Measurements from ENCODE around the gene FCRLA.
A peak's percentile ranks its signal among the peaks of the same experiment; 100 is the strongest.
"Not testable (repeated sequence)": the region's sequence is repeated elsewhere in the genome, so short reads cannot be mapped to it uniquely, and the experiment has no call there.

The FCRLA gene

GRCh38 chr1:161664689-161665088, 42.3 kb upstream of the FCRLA start:
- not testable (repeated sequence) for H2AK5ac ChIP-seq (ENCODE audit: low read length); H3K4me3 ChIP-seq (ENCODE audit: low read length); H2BK120ac ChIP-seq (ENCODE audit: low read depth, low read length); H3K79me1 ChIP-seq (ENCODE audit: low read length); H3K23ac ChIP-seq (ENCODE audit: low read length); H3K56ac ChIP-seq (ENCODE audit: low read length); H2BK5ac ChIP-seq (ENCODE audit: low read length); H3K18ac ChIP-seq (ENCODE audit: low read length); H3K27ac ChIP-seq (ENCODE audit: low read depth, low read length); H3K27me3 ChIP-seq (ENCODE audit: insufficient read depth, low read length, poor library complexity); H3K4me2 ChIP-seq (ENCODE audit: low read length); DNase-seq; H2BK15ac ChIP-seq (replicated peaks; ENCODE audit: low read depth); H3K4me1 ChIP-seq (ENCODE audit: control insufficient read depth, low read depth, low read length); H3K36me3 ChIP-seq (ENCODE audit: control insufficient read depth, insufficient read depth, low read length); H3K4ac ChIP-seq (ENCODE audit: low read depth, low read length); H4K5ac ChIP-seq (ENCODE audit: low read length); H3K9ac ChIP-seq (ENCODE audit: low read length); H4K8ac ChIP-seq (ENCODE audit: low read depth, low read length); H3K79me2 ChIP-seq (ENCODE audit: control insufficient read depth, insufficient read depth, low read length)
- WGBS (ENCODE audit: extremely low coverage, insufficient coverage, low lambda C conversion rate) = no CpG with 5 or more reads among the region's 4 CpGs

- not testable (repeated sequence) for H3K23ac ChIP-seq (ENCODE audit: low read length); H3K4me1 ChIP-seq (ENCODE audit: control insufficient read depth, low read depth, low read length); H2AK5ac ChIP-seq (ENCODE audit: low read length); H2BK15ac ChIP-seq (replicated peaks; ENCODE audit: low read depth); H4K5ac ChIP-seq (ENCODE audit: low read length); H2BK5ac ChIP-seq (ENCODE audit: low read length); H3K4me3 ChIP-seq (ENCODE audit: low read length); H4K8ac ChIP-seq (ENCODE audit: low read depth, low read length); H3K36me3 ChIP-seq (ENCODE audit: control insufficient read depth, insufficient read depth, low read length); H3K56ac ChIP-seq (ENCODE audit: low read length); H3K27ac ChIP-seq (ENCODE audit: low read depth, low read length); H3K27me3 ChIP-seq (ENCODE audit: insufficient read depth, low read length, poor library complexity); H3K79me2 ChIP-seq (ENCODE audit: control insufficient read depth, insufficient read depth, low read length); H3K18ac ChIP-seq (ENCODE audit: low read length); H3K79me1 ChIP-seq (ENCODE audit: low read length); H3K4ac ChIP-seq (ENCODE audit: low read depth, low read length); H3K4me2 ChIP-seq (ENCODE audit: low read length); H3K9ac ChIP-seq (ENCODE audit: low read length); H2BK120ac ChIP-seq (ENCODE audit: low read depth, low read length); DNase-seq
- no CpG with 5 or more reads among the region's 15 CpGs for WGBS (ENCODE audit: extremely low coverage, insufficient coverage, low lambda C conversion rate)
Measured at GRCh38 chr1:161671045-161672020, 35.7 kb upstream of the FCRLA start.

GRCh38 chr1:161673437-161673836, 33.6 kb upstream of the FCRLA start:
- not testable (repeated sequence) for H2BK5ac ChIP-seq (ENCODE audit: low read length); H3K4me3 ChIP-seq (ENCODE audit: low read length); H3K56ac ChIP-seq (ENCODE audit: low read length); H3K79me2 ChIP-seq (ENCODE audit: control insufficient read depth, insufficient read depth, low read length); H3K27ac ChIP-seq (ENCODE audit: low read depth, low read length); H2AK5ac ChIP-seq (ENCODE audit: low read length); H3K9ac ChIP-seq (ENCODE audit: low read length); H3K4ac ChIP-seq (ENCODE audit: low read depth, low read length); H3K79me1 ChIP-seq (ENCODE audit: low read length); H3K36me3 ChIP-seq (ENCODE audit: control insufficient read depth, insufficient read depth, low read length); H3K23ac ChIP-seq (ENCODE audit: low read length); H3K4me2 ChIP-seq (ENCODE audit: low read length); H4K5ac ChIP-seq (ENCODE audit: low read length); H4K8ac ChIP-seq (ENCODE audit: low read depth, low read length); H2BK120ac ChIP-seq (ENCODE audit: low read depth, low read length); H3K4me1 ChIP-seq (ENCODE audit: control insufficient read depth, low read depth, low read length); H2BK15ac ChIP-seq (replicated peaks; ENCODE audit: low read depth); H3K18ac ChIP-seq (ENCODE audit: low read length); H3K27me3 ChIP-seq (ENCODE audit: insufficient read depth, low read length, poor library complexity)
- no CpG with 5 or more reads among the region's 7 CpGs for WGBS (ENCODE audit: extremely low coverage, insufficient coverage, low lambda C conversion rate)
- peak; percentile 10 for DNase-seq

DNA sequence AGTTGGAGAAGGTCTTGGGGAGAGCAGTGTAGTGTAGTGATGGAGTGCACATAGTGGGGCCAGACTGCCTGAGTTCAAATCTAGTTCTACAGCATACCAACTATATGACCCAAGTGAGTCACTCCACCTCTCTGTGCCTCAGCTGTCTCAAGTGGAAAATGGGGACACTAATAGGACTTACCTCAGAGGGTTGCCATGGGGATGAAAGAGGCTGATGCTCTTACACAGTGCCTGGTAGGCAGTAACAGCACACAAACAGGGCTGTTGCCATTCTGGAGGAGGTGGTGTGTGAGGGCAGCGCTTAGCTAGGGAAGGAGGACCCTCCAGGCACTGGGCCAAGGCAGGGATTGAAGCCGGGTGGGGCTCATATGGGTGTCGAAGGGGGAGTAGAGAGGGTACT, 32.6 kb upstream of the FCRLA start:
- H3K79me2 ChIP-seq (ENCODE audit: control insufficient read depth, insufficient read depth, low read length); DNase-seq: not testable (repeated sequence)

GRCh38 chr1:161674908-161675307, 32.1 kb upstream of the FCRLA start:
- H3K4ac ChIP-seq (ENCODE audit: low read depth, low read length); H2BK15ac ChIP-seq (replicated peaks; ENCODE audit: low read depth); H3K23ac ChIP-seq (ENCODE audit: low read length); H3K27ac ChIP-seq (ENCODE audit: low read depth, low read length); H3K9ac ChIP-seq (ENCODE audit: low read length); H2BK5ac ChIP-seq (ENCODE audit: low read length); DNase-seq; H4K5ac ChIP-seq (ENCODE audit: low read length); H3K36me3 ChIP-seq (ENCODE audit: control insufficient read depth, insufficient read depth, low read length); H3K18ac ChIP-seq (ENCODE audit: low read length); H3K4me3 ChIP-seq (ENCODE audit: low read length); H3K4me1 ChIP-seq (ENCODE audit: control insufficient read depth, low read depth, low read length); H3K56ac ChIP-seq (ENCODE audit: low read length); H4K8ac ChIP-seq (ENCODE audit: low read depth, low read length); H3K79me2 ChIP-seq (ENCODE audit: control insufficient read depth, insufficient read depth, low read length); H3K79me1 ChIP-seq (ENCODE audit: low read length); H3K27me3 ChIP-seq (ENCODE audit: insufficient read depth, low read length, poor library complexity); H2BK120ac ChIP-seq (ENCODE audit: low read depth, low read length); H3K4me2 ChIP-seq (ENCODE audit: low read length); H2AK5ac ChIP-seq (ENCODE audit: low read length): not testable (repeated sequence)
- WGBS (ENCODE audit: extremely low coverage, insufficient coverage, low lambda C conversion rate) = no CpG with 5 or more reads among the region's 3 CpGs

More for the DNA sequence above, 32.6 kb upstream of the FCRLA start:
- H2BK15ac ChIP-seq (replicated peaks; ENCODE audit: low read depth); H3K27ac ChIP-seq (ENCODE audit: low read depth, low read length); H3K4me2 ChIP-seq (ENCODE audit: low read length); H2BK120ac ChIP-seq (ENCODE audit: low read depth, low read length); H3K4me1 ChIP-seq (ENCODE audit: control insufficient read depth, low read depth, low read length); H3K18ac ChIP-seq (ENCODE audit: low read length); H3K9ac ChIP-seq (ENCODE audit: low read length); H2AK5ac ChIP-seq (ENCODE audit: low read length); H3K4ac ChIP-seq (ENCODE audit: low read depth, low read length); H3K4me3 ChIP-seq (ENCODE audit: low read length); H3K36me3 ChIP-seq (ENCODE audit: control insufficient read depth, insufficient read depth, low read length); H3K56ac ChIP-seq (ENCODE audit: low read length); H4K5ac ChIP-seq (ENCODE audit: low read length); H3K23ac ChIP-seq (ENCODE audit: low read length); H3K79me1 ChIP-seq (ENCODE audit: low read length); H2BK5ac ChIP-seq (ENCODE audit: low read length); H3K27me3 ChIP-seq (ENCODE audit: insufficient read depth, low read length, poor library complexity); H4K8ac ChIP-seq (ENCODE audit: low read depth, low read length): not testable (repeated sequence)
- WGBS (ENCODE audit: extremely low coverage, insufficient coverage, low lambda C conversion rate) = no CpG with 5 or more reads among the region's 3 CpGs

Data from mesendoderm (in vitro differentiated cells).